K562 (cell line): Measurements from ENCODE around the gene SLC34A1. TPM values are rescaled to one million over a fixed set of nuclear protein-coding genes. Genes with fewer than 3 reads are reported as not detected.

ENCODE experiments used
- ARID3A ChIP-seq: IDR thresholded peaks from 2 replicates; pipeline ENCODE4 v1.6.1; 2012; ENCODE audit warnings: low read depth, low read length, improper control_type of control experiment, borderline replicate concordance
- CBX3 ChIP-seq, 2 experiments: IDR thresholded peaks; 1 replicate in 1 of 2; 2 replicates in 1 of 2; pipeline ENCODE4 v1.6.1; 2012; ENCODE audit warnings: inconsistent platforms in 2 of 2, low read length in 2 of 2, borderline replicate concordance in 1 of 2, control low read depth in 1 of 2
- CREM ChIP-seq: IDR thresholded peaks from 2 replicates; pipeline ENCODE4 v1.6.1; 2014; ENCODE audit warnings: antibody characterized with exemption, low read depth
- CTCFL ChIP-seq: IDR thresholded peaks from 2 replicates; pipeline ENCODE4 v1.6.1; 2011; ENCODE audit warnings: borderline replicate concordance, low read depth, mild to moderate bottlenecking, moderate library complexity, low read length; ENCODE audit not compliant: insufficient read depth, poor library complexity, severe bottlenecking
- ELK3 ChIP-seq: fragments of 450-650 bp; formaldehyde crosslinking; IDR thresholded peaks from 2 replicates; pipeline ENCODE4 v1.4.0; 2020; ENCODE audit warnings: mild to moderate bottlenecking
- FOXM1 ChIP-seq, 2 experiments: fragments of 450-650 bp in 1 of 2; sonication (generic) in 1 of 2; formaldehyde crosslinking in 1 of 2; IDR thresholded peaks; 2 replicates each; pipeline versions ENCODE4 v1.6.1 to v1.9.0; 2017 to 2022; ENCODE audit warnings: low read depth in 2 of 2, mild to moderate bottlenecking in 2 of 2, missing genetic modification reagents in 1 of 2, moderate library complexity in 1 of 2
- HDAC1 ChIP-seq, 2 experiments: fragments of 450-650 bp; IDR thresholded peaks; 2 replicates each; pipeline ENCODE4 v1.6.1; 2016 to 2017; ENCODE audit warnings: inconsistent platforms in 1 of 2, mild to moderate bottlenecking in 1 of 2, moderate library complexity in 1 of 2
- HDGF ChIP-seq: fragments of 450-650 bp; IDR thresholded peaks from 2 replicates; pipeline ENCODE4 v1.6.1; 2016
- MYC ChIP-seq, 2 experiments: fragments of 250-450 bp in 1 of 2; sonication (Bioruptor Pico) in 1 of 2; IDR thresholded peaks; 2 replicates each; pipeline versions ENCODE4 v1.5.1 to v1.6.1; 2012 to 2021; ENCODE audit warnings: low read depth in 2 of 2, borderline replicate concordance in 1 of 2, improper control_type of control experiment in 1 of 2, low read length in 1 of 2, mild to moderate bottlenecking in 1 of 2, moderate library complexity in 1 of 2
- NCOR1 ChIP-seq: fragments of 450-650 bp; IDR thresholded peaks from 2 replicates; pipeline ENCODE4 v1.6.1; 2016; ENCODE audit warnings: mild to moderate bottlenecking, moderate library complexity
- NFIC ChIP-seq: fragments of 450-650 bp; IDR thresholded peaks from 2 replicates; pipeline ENCODE4 v1.6.1; 2017; ENCODE audit warnings: mild to moderate bottlenecking, inconsistent platforms
- RCOR1 ChIP-seq, 2 experiments: IDR thresholded peaks; 2 replicates each; pipeline ENCODE4 v1.6.1; 2012; ENCODE audit warnings: low read depth in 2 of 2, low read length in 2 of 2, borderline replicate concordance in 1 of 2, improper control_type of control experiment in 1 of 2
- RNF2 ChIP-seq: sonication (generic); IDR thresholded peaks from 2 replicates; pipeline ENCODE4 v1.6.1; 2016
- SIN3B ChIP-seq: fragments of 450-650 bp; IDR thresholded peaks from 2 replicates; pipeline ENCODE4 v1.6.1; 2017; ENCODE audit warnings: low read depth, mild to moderate bottlenecking, moderate library complexity
- SMAD3 ChIP-seq: fragments of 450-650 bp; formaldehyde crosslinking; conservative IDR thresholded peaks from 2 replicates; pipeline ENCODE4 v1.4.0; 2020; ENCODE audit warnings: mild to moderate bottlenecking
- TAF1 ChIP-seq: IDR thresholded peaks from 2 replicates; pipeline ENCODE4 v1.6.1; 2011; ENCODE audit warnings: mild to moderate bottlenecking, low read length, moderate library complexity; ENCODE audit not compliant: insufficient read depth, control insufficient read depth, severe bottlenecking; ENCODE audit errors: extremely low read depth
- TARDBP ChIP-seq: fragments of 450-650 bp; IDR thresholded peaks from 2 replicates; pipeline ENCODE4 v1.6.1; 2016
- TFAP4 ChIP-seq: sonication (generic); formaldehyde crosslinking; IDR thresholded peaks from 2 replicates; pipeline ENCODE4 v1.8.0; 2022; ENCODE audit warnings: missing genetic modification reagents, mild to moderate bottlenecking, moderate library complexity, borderline replicate concordance
- YY1 ChIP-seq, 3 experiments: IDR thresholded peaks; 2 replicates each; pipeline ENCODE4 v1.6.1; 2011; ENCODE audit warnings: low read length in 2 of 3, mild to moderate bottlenecking in 2 of 3, moderate library complexity in 2 of 3, borderline replicate concordance in 1 of 3, control low read depth in 1 of 3, low read depth in 1 of 3; ENCODE audit not compliant: insufficient read depth in 3 of 3, insufficient replicate concordance in 2 of 3, control insufficient read depth in 1 of 3, insufficient read length in 1 of 3; ENCODE audit errors: extremely low read depth in 1 of 3
- polyA plus RNA-seq, 8 experiments: library from polyadenylated mRNA; depleted of rRNA in 4 of 8; stranded (reverse) in 5 of 8; unstranded in 3 of 8; fragments of >200 nt; fragmentation: Nextera tagmentation in 2 of 8; fragmentation: Illumina TruSeq in 1 of 8; extraction: Ambion mirVana in 2 of 8; extraction: Trizol in 1 of 8; gene quantifications; 2 replicates each; pipeline versions ENCODE4 v1.2.1 to v1.2.3, GENCODE V29; 2011 to 2014; ENCODE audit warnings: inconsistent platforms in 1 of 8, missing spikeins in 1 of 8
- total RNA-seq, 7 experiments: library from RNA; depleted of rRNA in 6 of 7; stranded (reverse); fragments of >200 nt in 6 of 7; fragmentation: Illumina TruSeq in 2 of 7; extraction: Trizol in 2 of 7; gene quantifications; 2 replicates each; pipeline versions ENCODE4 v1.2.1 to v1.2.3, GENCODE V29; 2011 to 2021; ENCODE audit warnings: low replicate concordance in 1 of 7

Gene SLC34A1
- total and polyA plus RNA-seq, 9 of the 15 experiments (the other 6 are each of a cell fraction or from before 2014, with no cell fraction given) = not detected

GRCh38 chr5:177370488-177371119, 13.6 kb upstream of the SLC34A1 start (continued):
- TF ChIP-seq ELK3 (no peak), MYC (IDR thresholded peaks at IDR 0.05; ENCODE audit: low read depth, low read length) (peak; percentile 98), MYC (CRISPR knock-in tag; IDR thresholded peaks at IDR 0.05; ENCODE audit: borderline replicate concordance, low read depth) (no peak), HDGF (no peak), CBX3 (IDR thresholded peaks at IDR 0.05; ENCODE audit: borderline replicate concordance in 1 of 2, low read length in 2 of 2) (peak in 1 of 2 experiments; percentile 90; a peak in 1 of 3 replicates), FOXM1 (IDR thresholded peaks at IDR 0.05; ENCODE audit: low read depth) (no peak), FOXM1 (CRISPR knock-in tag; IDR thresholded peaks at IDR 0.05; ENCODE audit: low read depth) (0 out of 2 replicates have a peak, but pooled peaks have one; percentile 56), HDAC1 (IDR thresholded peaks at IDR 0.05) (peak in 1 of 2 experiments; percentile 49; a peak in 2 of 4 replicates), CREM (peak; percentile 68), ARID3A (no peak), TARDBP (no peak), RNF2 (peak; percentile 54; the same call in 1 of the 2 replicates), YY1 (IDR thresholded peaks at IDR 0.05; ENCODE audit: borderline replicate concordance in 1 of 3, control insufficient read depth in 1 of 3, extremely low read depth in 1 of 3, insufficient read depth in 3 of 3, insufficient read length in 1 of 3, insufficient replicate concordance in 2 of 3, low read depth in 1 of 3, low read length in 2 of 3) (peak in 2 of 3 experiments; percentile 28 to 48), NFIC (peak; percentile 30; the same call in 1 of the 2 replicates), SMAD3 (CRISPR knock-in tag) (0 out of 2 replicates have a peak, but pooled peaks have one; percentile 13), NCOR1 (no peak), RCOR1 (IDR thresholded peaks at IDR 0.05; ENCODE audit: borderline replicate concordance in 1 of 2, low read depth in 2 of 2, low read length in 2 of 2) (peak in 1 of 2 experiments; percentile 84; a peak in 2 of 4 replicates), TAF1 (peak; percentile 44), SIN3B (no peak), TFAP4 (peak; percentile 77; the same call in 1 of the 2 replicates), CTCFL (peak; percentile 95)
